ENCODE measurements around the gene KRTAP19-8. TPM values are rescaled to one million over a fixed set of nuclear protein-coding genes. Genes with fewer than 3 reads are reported as not detected.
A peak's percentile ranks its signal among the peaks of the same experiment; 100 is the strongest.

KRTAP19-8 gene
- polyA plus RNA-seq, 1 donor (not counting 4 experiments of a cell fraction or from before 2014, with no cell fraction given): not detected

- Histone ChIP-seq H3K27me3 (ENCODE audit: control insufficient read depth, extremely low read depth, insufficient read depth, low read length) (no peaks in the 10 kb centered on the region), H4K20me1 (ENCODE audit: control insufficient read depth, extremely low read depth, insufficient read depth, low read length) (no peaks in the 10 kb centered on the region), H3K79me2 (ENCODE audit: control insufficient read depth, insufficient read depth, low read length) (no peaks in the 10 kb centered on the region), H3K9me3 (ENCODE audit: control insufficient read depth, low read depth, low read length) (no peaks in the 10 kb centered on the region), H3K9me1 (ENCODE audit: control insufficient read depth, extremely low read depth, insufficient read depth, low read length) (no peaks in the 10 kb centered on the region), H3K4me1 (ENCODE audit: control insufficient read depth, extremely low read depth, insufficient read depth, low read length) (peaks cover 15% of the 10 kb centered on the region), H3K36me3 (ENCODE audit: control insufficient read depth in 2 of 2, extremely low read depth in 1 of 2, insufficient read depth in 2 of 2, low read length in 2 of 2) (no peaks in the 10 kb centered on the region), H3K4me3 (ENCODE audit: control insufficient read depth in 2 of 3, extremely low read depth in 1 of 3, insufficient read depth in 2 of 3, low read depth in 1 of 3, low read length in 3 of 3) (no peak overlapping the region), H2AFZ (ENCODE audit: control insufficient read depth, low read length) (no peak overlapping the region), H3K27ac (ENCODE audit: control insufficient read depth, insufficient read depth, low read length) (no peak overlapping the region), H3K9ac (ENCODE audit: control insufficient read depth, extremely low read depth, insufficient read depth, low read length) (no peak overlapping the region), H3K4me2 (ENCODE audit: control insufficient read depth, extremely low read depth, insufficient read depth, low read depth, low read length) (no peak overlapping the region)
- DNase-seq (ENCODE audit: low read depth, low spot score) (no peak), FAIRE-seq (peak; percentile 41)
- TF ChIP-seq, protein P1, sequence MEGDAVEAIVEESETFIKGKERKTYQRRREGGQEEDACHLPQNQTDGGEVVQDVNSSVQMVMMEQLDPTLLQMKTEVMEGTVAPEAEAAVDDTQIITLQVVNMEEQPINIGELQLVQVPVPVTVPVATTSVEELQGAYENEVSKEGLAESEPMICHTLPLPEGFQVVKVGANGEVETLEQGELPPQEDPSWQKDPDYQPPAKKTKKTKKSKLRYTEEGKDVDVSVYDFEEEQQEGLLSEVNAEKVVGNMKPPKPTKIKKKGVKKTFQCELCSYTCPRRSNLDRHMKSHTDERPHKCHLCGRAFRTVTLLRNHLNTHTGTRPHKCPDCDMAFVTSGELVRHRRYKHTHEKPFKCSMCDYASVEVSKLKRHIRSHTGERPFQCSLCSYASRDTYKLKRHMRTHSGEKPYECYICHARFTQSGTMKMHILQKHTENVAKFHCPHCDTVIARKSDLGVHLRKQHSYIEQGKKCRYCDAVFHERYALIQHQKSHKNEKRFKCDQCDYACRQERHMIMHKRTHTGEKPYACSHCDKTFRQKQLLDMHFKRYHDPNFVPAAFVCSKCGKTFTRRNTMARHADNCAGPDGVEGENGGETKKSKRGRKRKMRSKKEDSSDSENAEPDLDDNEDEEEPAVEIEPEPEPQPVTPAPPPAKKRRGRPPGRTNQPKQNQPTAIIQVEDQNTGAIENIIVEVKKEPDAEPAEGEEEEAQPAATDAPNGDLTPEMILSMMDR (optimal IDR thresholded peaks at IDR 0.05 in 1 of 3, IDR thresholded peaks at IDR 0.05 in 1 of 3, conservative IDR thresholded peaks at IDR 0.05 in 1 of 3; ENCODE audit: extremely low read depth in 1 of 3, insufficient read depth in 2 of 3, low read length in 3 of 3): no peak
- TF ChIP-seq EZH2 (IDR thresholded peaks at IDR 0.05; ENCODE audit: low read length): no peak
- dilution Hi-C loops (cut with MboI; ENCODE audit: extremely low pct_ligation_motif_present, low sequenced_read_pairs): no loop called here
Observed at GRCh38 chr21:31008355-31008754, 29.9 kb downstream of the KRTAP19-8 start.

GRCh38 chr21:31005019-31005418 lies 33.3 kb downstream of the KRTAP19-8 start:
- Histone ChIP-seq H3K4me1 (ENCODE audit: control insufficient read depth, extremely low read depth, insufficient read depth, low read length) (peaks cover 11% of the 10 kb centered on the region), H3K27ac (ENCODE audit: control insufficient read depth, insufficient read depth, low read length) (no peak overlapping the region), H3K9me1 (ENCODE audit: control insufficient read depth, extremely low read depth, insufficient read depth, low read length) (no peaks in the 10 kb centered on the region), H2AFZ (ENCODE audit: control insufficient read depth, low read length) (no peak overlapping the region), H3K36me3 (ENCODE audit: control insufficient read depth in 2 of 2, extremely low read depth in 1 of 2, insufficient read depth in 2 of 2, low read length in 2 of 2) (no peaks in the 10 kb centered on the region), H3K79me2 (ENCODE audit: control insufficient read depth, insufficient read depth, low read length) (no peaks in the 10 kb centered on the region), H3K9ac (ENCODE audit: control insufficient read depth, extremely low read depth, insufficient read depth, low read length) (no peak overlapping the region), H3K9me3 (ENCODE audit: control insufficient read depth, low read depth, low read length) (no peaks in the 10 kb centered on the region), H3K4me3 (ENCODE audit: control insufficient read depth in 2 of 3, extremely low read depth in 1 of 3, insufficient read depth in 2 of 3, low read depth in 1 of 3, low read length in 3 of 3) (no peak overlapping the region), H3K27me3 (ENCODE audit: control insufficient read depth, extremely low read depth, insufficient read depth, low read length) (no peaks in the 10 kb centered on the region), H3K4me2 (ENCODE audit: control insufficient read depth, extremely low read depth, insufficient read depth, low read depth, low read length) (no peak overlapping the region), H4K20me1 (ENCODE audit: control insufficient read depth, extremely low read depth, insufficient read depth, low read length) (no peaks in the 10 kb centered on the region)
- DNase-seq (ENCODE audit: low read depth, low spot score) (no peak), FAIRE-seq (no peak)
- TF ChIP-seq, protein P1 (optimal IDR thresholded peaks at IDR 0.05 in 1 of 3, IDR thresholded peaks at IDR 0.05 in 1 of 3, conservative IDR thresholded peaks at IDR 0.05 in 1 of 3; ENCODE audit: extremely low read depth in 1 of 3, insufficient read depth in 2 of 3, low read length in 3 of 3): no peak
- no peak for TF ChIP-seq EZH2 (IDR thresholded peaks at IDR 0.05; ENCODE audit: low read length)
- dilution Hi-C loops (cut with MboI; ENCODE audit: extremely low pct_ligation_motif_present, low sequenced_read_pairs): no loop called here
